GM12878 (cell line): Measurements from ENCODE around the gene PTCHD4. TPM values are rescaled to one million over a fixed set of nuclear protein-coding genes. Genes with fewer than 3 reads are reported as not detected.

ENCODE experiments used
- ATAC-seq: fragments of 200-7000 bp; cut with Tn5 transposase; 3 replicates; pipeline ENCODE4 v1.9.1; 2020; ENCODE audit warnings: mild to moderate bottlenecking, moderate library complexity
- BruUV-seq: library from RNA; stranded (reverse); fragments of 400-500 nt; replicated peaks from 2 replicates; lab custom pipeline; 2021; lab: Mats Ljungman, UMichigan
- CTCF ChIA-PET: fragments of 300-600 bp; sonication (Branson Sonifier 250); formaldehyde crosslinking; extraction: SDS; loops from one replicate; lab custom pipeline; 2021; ENCODE audit warnings: inconsistent platforms; lab: Yijun Ruan, JAX
- POLR2A ChIA-PET: fragments of 350-600 bp; formaldehyde crosslinking; extraction: SDS; loops from one replicate; lab custom pipeline; 2021; ENCODE audit warnings: inconsistent platforms; lab: Charles Lee
- RAD21 ChIA-PET: fragments of 300-600 bp; sonication (Branson Sonifier 250); formaldehyde crosslinking; loops from one replicate; lab custom pipeline; 2023; ENCODE audit warnings: antibody characterized with exemption; ENCODE audit not compliant: unreplicated experiment; lab: Charles Lee
- SMC1A ChIA-PET: fragments of 300-600 bp; sonication (Branson Sonifier 250); formaldehyde crosslinking; loops from one replicate; lab custom pipeline; 2023; ENCODE audit not compliant: unreplicated experiment, uncharacterized antibody; lab: Charles Lee
- DNase-seq: peaks from one replicate; pipeline ENCODE4 v3.0.0-alpha.2; 2011; ENCODE audit warnings: low read depth, low spot score
- FAIRE-seq: peaks from 3 replicates; lab custom pipeline; 2011; peaks lifted over from hg19 to GRCh38; lab: Jason Lieb, UNC
- H2AFZ ChIP-seq: 2 replicates; pipeline ENCODE4 v1.6.0; 2011; ENCODE audit warnings: low read depth, low read length, control low read depth; ENCODE audit not compliant: control insufficient read depth
- H3K27ac ChIP-seq: 2 replicates; pipeline ENCODE4 v1.5.1; 2011; ENCODE audit warnings: control low read depth; ENCODE audit not compliant: control insufficient read depth, insufficient read depth
- H3K27me3 ChIP-seq, 2 experiments: replicated peaks in 1 of 2; 2 replicates each; pipeline versions ENCODE4 v1.6.0 to v1.6.1; 2011; ENCODE audit warnings: low read length in 1 of 2; ENCODE audit not compliant: control insufficient read depth in 2 of 2, insufficient read depth in 2 of 2
- H3K36me3 ChIP-seq, 2 experiments: 2 replicates each; pipeline ENCODE4 v1.5.1; 2011; ENCODE audit warnings: low read length in 1 of 2; ENCODE audit not compliant: control insufficient read depth in 2 of 2, insufficient read depth in 2 of 2
- H3K4me1 ChIP-seq: 2 replicates; pipeline ENCODE4 v1.6.1; 2011; ENCODE audit warnings: mild to moderate bottlenecking, low read length, moderate library complexity, mixed read lengths; ENCODE audit not compliant: control insufficient read depth, insufficient read depth
- H3K4me2 ChIP-seq: 2 replicates; pipeline ENCODE4 v1.6.0; 2011; ENCODE audit warnings: control low read depth; ENCODE audit not compliant: control insufficient read depth, insufficient read depth
- H3K4me3 ChIP-seq: fragments of 200-600 bp; sonication (generic); 2 replicates; pipeline ENCODE4 v1.5.1; 2016
- H3K79me2 ChIP-seq: 2 replicates; pipeline ENCODE4 v1.6.0; 2011; ENCODE audit warnings: low read length; ENCODE audit not compliant: control insufficient read depth, insufficient read depth
- H3K9ac ChIP-seq: 2 replicates; pipeline ENCODE4 v1.8.0; 2011; ENCODE audit warnings: low read length, control low read depth, mixed read lengths; ENCODE audit not compliant: control insufficient read depth, insufficient read depth
- H3K9me3 ChIP-seq: replicated peaks from 3 replicates; pipeline ENCODE4 v1.5.1; 2011; ENCODE audit warnings: mild to moderate bottlenecking, low read length; ENCODE audit not compliant: control insufficient read depth, insufficient read depth
- H4K20me1 ChIP-seq: 2 replicates; pipeline ENCODE4 v1.6.0; 2011; ENCODE audit not compliant: control insufficient read depth, insufficient read depth
- BHLHE40 ChIP-seq, 2 experiments: fragments of 450-650 bp in 1 of 2; IDR thresholded peaks; 2 replicates each; pipeline ENCODE4 v1.6.1; 2011 to 2017; ENCODE audit warnings: low read depth in 2 of 2, borderline replicate concordance in 1 of 2, improper control_type of control experiment in 1 of 2, low read length in 1 of 2, mild to moderate bottlenecking in 1 of 2
- CEBPB ChIP-seq, 2 experiments: fragments of 150-350 bp in 1 of 2; IDR thresholded peaks; 2 replicates each; pipeline ENCODE4 v1.6.1; 2012 to 2014; ENCODE audit warnings: low read depth in 2 of 2, low read length in 2 of 2, borderline replicate concordance in 1 of 2, inconsistent platforms in 1 of 2
- EED ChIP-seq: sonication (generic); IDR thresholded peaks from 2 replicates; pipeline ENCODE4 v1.6.1; 2016; ENCODE audit warnings: antibody characterized with exemption, low read depth
- HDAC2 ChIP-seq: fragments of 200-600 bp; sonication (generic); IDR thresholded peaks from 2 replicates; pipeline ENCODE4 v1.6.1; 2017
- NR2F1 ChIP-seq: fragments of 450-650 bp; conservative IDR thresholded peaks from 2 replicates; pipeline ENCODE4 v1.6.1; 2017; ENCODE audit warnings: mild to moderate bottlenecking
- RFX5 ChIP-seq: IDR thresholded peaks from 2 replicates; pipeline ENCODE4 v1.6.1; 2011; ENCODE audit warnings: low read depth, low read length, improper control_type of control experiment
- WGBS: methylation state at CpG from one replicate; pipeline ENCODE4 v1.1.6; 2016; ENCODE audit warnings: low lambda C conversion rate; ENCODE audit not compliant: insufficient replicate concordance, insufficient coverage; ENCODE audit errors: missing lambda C conversion rate; 5-methylcytosine and 5-hydroxymethylcytosine counted together
- in situ Hi-C: fragments of 300-500 bp; cut with MboI; formaldehyde crosslinking; loops from 9 replicates; pipeline ENCODE4 v1.14.3; 2018; ENCODE audit warnings: mixed read lengths
- intact Hi-C: fragments of 100-400 bp; cut with micrococcal nuclease; formaldehyde crosslinking; loops from one replicate; pipeline ENCODE4 v1.14.2; 2022; ENCODE audit not compliant: unreplicated experiment
- polyA plus RNA-seq, 11 experiments: library from polyadenylated mRNA; depleted of rRNA in 4 of 11; unstranded in 6 of 11; stranded (reverse) in 5 of 11; fragments of >200 nt; fragmentation: Nextera tagmentation in 4 of 11; fragmentation: Illumina TruSeq in 1 of 11; extraction: Ambion mirVana in 4 of 11; extraction: Trizol in 1 of 11; gene quantifications; 1 replicate in 1 of 11; 2 replicates in 10 of 11; pipeline versions ENCODE4 v1.2.1 to v1.2.3, GENCODE V29; 2011 to 2016; ENCODE audit warnings: inconsistent platforms in 2 of 11, missing spikeins in 2 of 11, low read depth in 1 of 11
- total RNA-seq, 4 experiments: library from RNA; depleted of rRNA in 3 of 4; stranded (reverse); fragments of >200 nt in 3 of 4; fragmentation: Illumina TruSeq in 1 of 4; extraction: Trizol in 1 of 4; gene quantifications; 2 replicates each; pipeline versions ENCODE4 v1.2.1 to v1.2.3, GENCODE V29; 2013 to 2021
- TF ChIP-seq, protein P1 (sequence below), 3 experiments: IDR thresholded peaks in 2 of 3; conservative IDR thresholded peaks in 1 of 3; 2 replicates each; pipeline ENCODE4 v1.5.1; 2011; ENCODE audit warnings: low read depth in 3 of 3, low read length in 3 of 3, mild to moderate bottlenecking in 3 of 3, control low read depth in 2 of 3, moderate library complexity in 2 of 3, inconsistent platforms in 1 of 3, mixed read lengths in 1 of 3; ENCODE audit not compliant: control insufficient read depth in 2 of 3, insufficient read depth in 1 of 3; ENCODE audit errors: extremely low read depth in 1 of 3
- TF ChIP-seq, protein P2 (sequence below): IDR thresholded peaks from 2 replicates; pipeline ENCODE4 v1.6.1; 2011; ENCODE audit warnings: low read depth, mild to moderate bottlenecking, low read length, moderate library complexity, borderline replicate concordance; ENCODE audit errors: extremely low read depth

The PTCHD4 gene
- total and polyA plus RNA-seq, 10 of the 15 experiments (the other 5 are each of a cell fraction or from before 2014, with no cell fraction given), result 0.02 to 0.17 (median 0.07) TPM; not detected in 3

DNA sequence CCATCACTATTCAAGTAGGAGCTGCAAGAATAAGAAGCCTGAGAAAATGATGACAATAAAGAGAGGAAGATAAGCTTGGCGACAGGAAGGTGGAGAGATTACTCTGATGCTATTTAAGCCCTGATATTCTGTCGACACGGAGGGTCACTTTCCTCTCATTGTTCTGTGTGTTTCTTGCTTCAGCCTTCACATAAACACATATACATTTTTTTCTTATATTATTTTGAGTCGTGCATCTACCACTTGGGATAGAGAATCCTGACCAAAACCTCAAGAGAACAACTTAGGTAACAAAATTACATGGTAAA is 10.5 kb downstream of the PTCHD4 start:
- ChIA-PET POLR2A (no interaction called here), CTCF (no interaction called here), RAD21 (no interaction called here), SMC1A (no interaction called here)
- Histone ChIP-seq H2AFZ (no peak overlapping the region), H3K36me3 (no peaks in the 10 kb centered on the region), H4K20me1 (no peaks in the 10 kb centered on the region), H3K27me3 (no peaks in the 10 kb centered on the region), H3K4me2 (no peak overlapping the region), H3K79me2 (no peaks in the 10 kb centered on the region), H3K9ac (no peak overlapping the region), H3K9me3 (no peaks in the 10 kb centered on the region), H3K27ac (no peak overlapping the region), H3K4me1 (no peaks in the 10 kb centered on the region), H3K4me3 (no peak overlapping the region)
- in situ Hi-C loops, result no loop called here
- intact Hi-C loops, result no loop called here
- no peak for FAIRE-seq
- no TSS peak for BruUV-seq
- WGBS, result 13% methylated on average over 4 of the region's 4 CpGs
- ATAC-seq, result peak; percentile 29; the same call in 1 of the 3 replicates
- no peak for DNase-seq
- TF ChIP-seq NR2F1, result no peak
- no peak for TF ChIP-seq EED
- TF ChIP-seq CEBPB (IDR thresholded peaks at IDR 0.05; ENCODE audit: borderline replicate concordance in 1 of 2, low read depth in 2 of 2, low read length in 2 of 2), result no peak
- TF ChIP-seq, protein P1, sequence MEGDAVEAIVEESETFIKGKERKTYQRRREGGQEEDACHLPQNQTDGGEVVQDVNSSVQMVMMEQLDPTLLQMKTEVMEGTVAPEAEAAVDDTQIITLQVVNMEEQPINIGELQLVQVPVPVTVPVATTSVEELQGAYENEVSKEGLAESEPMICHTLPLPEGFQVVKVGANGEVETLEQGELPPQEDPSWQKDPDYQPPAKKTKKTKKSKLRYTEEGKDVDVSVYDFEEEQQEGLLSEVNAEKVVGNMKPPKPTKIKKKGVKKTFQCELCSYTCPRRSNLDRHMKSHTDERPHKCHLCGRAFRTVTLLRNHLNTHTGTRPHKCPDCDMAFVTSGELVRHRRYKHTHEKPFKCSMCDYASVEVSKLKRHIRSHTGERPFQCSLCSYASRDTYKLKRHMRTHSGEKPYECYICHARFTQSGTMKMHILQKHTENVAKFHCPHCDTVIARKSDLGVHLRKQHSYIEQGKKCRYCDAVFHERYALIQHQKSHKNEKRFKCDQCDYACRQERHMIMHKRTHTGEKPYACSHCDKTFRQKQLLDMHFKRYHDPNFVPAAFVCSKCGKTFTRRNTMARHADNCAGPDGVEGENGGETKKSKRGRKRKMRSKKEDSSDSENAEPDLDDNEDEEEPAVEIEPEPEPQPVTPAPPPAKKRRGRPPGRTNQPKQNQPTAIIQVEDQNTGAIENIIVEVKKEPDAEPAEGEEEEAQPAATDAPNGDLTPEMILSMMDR (IDR thresholded peaks at IDR 0.05 in 2 of 3, conservative IDR thresholded peaks at IDR 0.05 in 1 of 3; ENCODE audit: control insufficient read depth in 2 of 3, extremely low read depth in 1 of 3, insufficient read depth in 1 of 3, low read depth in 3 of 3, low read length in 3 of 3), result no peak
- TF ChIP-seq, protein P2, sequence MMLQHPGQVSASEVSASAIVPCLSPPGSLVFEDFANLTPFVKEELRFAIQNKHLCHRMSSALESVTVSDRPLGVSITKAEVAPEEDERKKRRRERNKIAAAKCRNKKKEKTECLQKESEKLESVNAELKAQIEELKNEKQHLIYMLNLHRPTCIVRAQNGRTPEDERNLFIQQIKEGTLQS, result no peak
- TF ChIP-seq BHLHE40 (IDR thresholded peaks at IDR 0.05; ENCODE audit: borderline replicate concordance in 1 of 2, low read depth in 2 of 2, low read length in 1 of 2), result no peak
- no peak for TF ChIP-seq HDAC2
- TF ChIP-seq RFX5, result no peak
